Fibroblast of lung (primary cell): Measurements from ENCODE around the gene HSPG2.

ENCODE experiments used
- EZH2 ChIP-seq: IDR thresholded peaks from 2 replicates; pipeline ENCODE4 v1.5.1; 2012; ENCODE audit warnings: low read length, control low read depth, mild to moderate bottlenecking; ENCODE audit errors: missing control alignments
- TF ChIP-seq, protein P1 (sequence below), 2 donors: IDR thresholded peaks in 1 of 2; conservative IDR thresholded peaks in 1 of 2; 1 replicate in 1 of 2; 2 replicates in 1 of 2; pipeline ENCODE4 v1.5.1; 2011 to 2012; ENCODE audit warnings: low read length in 2 of 2, control low read depth in 1 of 2, inconsistent platforms in 1 of 2, low read depth in 1 of 2, mild to moderate bottlenecking in 1 of 2

DNA sequence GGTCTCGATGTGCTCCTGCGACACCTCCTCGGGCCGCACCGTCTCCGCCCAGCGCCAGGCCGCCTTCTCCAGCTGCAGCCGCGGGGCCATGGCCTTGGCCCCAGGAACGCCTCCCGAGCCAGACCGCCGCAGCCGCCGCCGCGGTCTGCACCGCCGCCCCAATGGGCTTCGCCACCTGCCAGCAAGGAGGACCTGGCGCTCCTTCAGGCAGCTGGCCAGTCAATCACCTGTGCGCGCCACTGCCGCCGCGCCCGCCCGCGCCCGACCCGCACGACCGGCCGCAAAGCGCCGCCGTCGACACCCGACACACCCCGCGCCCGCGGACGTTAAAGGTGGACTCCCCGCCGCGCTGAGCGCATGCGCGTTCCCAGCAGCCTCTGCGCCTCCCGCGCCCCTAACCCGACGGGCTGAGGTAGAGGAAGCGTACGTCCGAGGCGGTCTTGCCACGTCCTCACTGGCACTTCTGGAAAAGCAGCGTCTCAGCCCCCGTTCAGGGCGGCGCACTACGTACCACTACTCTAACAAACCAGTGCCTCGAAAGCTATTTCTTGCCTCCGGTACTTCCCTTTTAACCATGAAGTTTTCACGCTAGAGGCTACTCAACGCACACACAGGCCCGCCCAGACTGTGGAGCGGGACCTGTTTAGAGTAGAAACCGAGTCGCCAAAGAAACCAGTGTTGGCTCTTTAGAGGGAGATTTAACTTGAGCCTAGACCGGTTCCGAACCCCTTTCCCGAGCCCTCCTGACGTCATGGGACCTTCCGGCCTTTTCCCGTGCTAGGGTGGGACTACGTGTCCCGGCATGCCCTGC, 154.0 kb downstream of the HSPG2 start, which contains the start of gene USP48:
- TF ChIP-seq, protein P1, sequence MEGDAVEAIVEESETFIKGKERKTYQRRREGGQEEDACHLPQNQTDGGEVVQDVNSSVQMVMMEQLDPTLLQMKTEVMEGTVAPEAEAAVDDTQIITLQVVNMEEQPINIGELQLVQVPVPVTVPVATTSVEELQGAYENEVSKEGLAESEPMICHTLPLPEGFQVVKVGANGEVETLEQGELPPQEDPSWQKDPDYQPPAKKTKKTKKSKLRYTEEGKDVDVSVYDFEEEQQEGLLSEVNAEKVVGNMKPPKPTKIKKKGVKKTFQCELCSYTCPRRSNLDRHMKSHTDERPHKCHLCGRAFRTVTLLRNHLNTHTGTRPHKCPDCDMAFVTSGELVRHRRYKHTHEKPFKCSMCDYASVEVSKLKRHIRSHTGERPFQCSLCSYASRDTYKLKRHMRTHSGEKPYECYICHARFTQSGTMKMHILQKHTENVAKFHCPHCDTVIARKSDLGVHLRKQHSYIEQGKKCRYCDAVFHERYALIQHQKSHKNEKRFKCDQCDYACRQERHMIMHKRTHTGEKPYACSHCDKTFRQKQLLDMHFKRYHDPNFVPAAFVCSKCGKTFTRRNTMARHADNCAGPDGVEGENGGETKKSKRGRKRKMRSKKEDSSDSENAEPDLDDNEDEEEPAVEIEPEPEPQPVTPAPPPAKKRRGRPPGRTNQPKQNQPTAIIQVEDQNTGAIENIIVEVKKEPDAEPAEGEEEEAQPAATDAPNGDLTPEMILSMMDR (conservative IDR thresholded peaks at IDR 0.05 in 1 of 2, IDR thresholded peaks at IDR 0.05 in 1 of 2; ENCODE audit: low read depth in 1 of 2, low read length in 2 of 2), result no peak
- no peak for TF ChIP-seq EZH2
